Hematopoietic multipotent progenitor cell treated with erythropoietin and hydrocortisone succinate and interleukin-3 and kit ligand, for 15 days (in vitro differentiated cells): ENCODE data around the gene MBNL1.
A peak's percentile ranks its signal among the peaks of the same experiment; 100 is the strongest.
"Not testable (repeated sequence)": the region's sequence is repeated elsewhere in the genome, so short reads cannot be mapped to it uniquely, and the experiment has no call there.

Experiments used
- DNase-seq: peaks from one replicate; pipeline ENCODE4 v3.0.0-alpha.2; 2015; ENCODE audit warnings: low spot score

Gene MBNL1

GRCh38 chr3:152350139-152350538, 81.4 kb downstream of the MBNL1 start:
- DNase-seq, result no peak

- no peak for DNase-seq
Measured at GRCh38 chr3:152350776-152351175, 82.0 kb downstream of the MBNL1 start.

- DNase-seq, result no peak
Measured at GRCh38 chr3:152352554-152352953, 83.8 kb downstream of the MBNL1 start.

GRCh38 chr3:152353578-152353977, 84.8 kb downstream of the MBNL1 start:
- DNase-seq, result no peak

- no peak for DNase-seq
Measured at GRCh38 chr3:152355744-152356665, 87.3 kb downstream of the MBNL1 start.

GRCh38 chr3:152356870-152357276, 88.1 kb downstream of the MBNL1 start:
- no peak for DNase-seq

- DNase-seq, result peak; percentile 23
Measured at GRCh38 chr3:152357587-152357986, 88.9 kb downstream of the MBNL1 start.

GRCh38 chr3:152359385-152360248, 90.9 kb downstream of the MBNL1 start:
- no peak for DNase-seq

GRCh38 chr3:152360302-152360701, 91.6 kb downstream of the MBNL1 start:
- no peak for DNase-seq

GRCh38 chr3:152360966-152361365, 92.2 kb downstream of the MBNL1 start:
- DNase-seq, result no peak

GRCh38 chr3:152362086-152362485, 93.4 kb downstream of the MBNL1 start:
- DNase-seq, result no peak

- no peak for DNase-seq
Measured at GRCh38 chr3:152364237-152364636, 95.5 kb downstream of the MBNL1 start.

GRCh38 chr3:152365126-152365525, 96.4 kb downstream of the MBNL1 start:
- no peak for DNase-seq

- DNase-seq, result no peak
Measured at GRCh38 chr3:152365766-152366593, 97.3 kb downstream of the MBNL1 start.

- not testable (repeated sequence) for DNase-seq
Measured at GRCh38 chr3:152367192-152367591, 98.5 kb downstream of the MBNL1 start.

GRCh38 chr3:152372633-152373032, 103.9 kb downstream of the MBNL1 start:
- DNase-seq, result not testable (repeated sequence)

GRCh38 chr3:152373379-152373778, 104.7 kb downstream of the MBNL1 start:
- no peak for DNase-seq

- no peak for DNase-seq
Measured at GRCh38 chr3:152374262-152374990, 105.7 kb downstream of the MBNL1 start.

GRCh38 chr3:152375546-152375945, 106.8 kb downstream of the MBNL1 start:
- no peak for DNase-seq

GRCh38 chr3:152376351-152377183, 107.8 kb downstream of the MBNL1 start:
- DNase-seq, result peak; percentile 77
